ENCODE data around the gene MID1.

DNA sequence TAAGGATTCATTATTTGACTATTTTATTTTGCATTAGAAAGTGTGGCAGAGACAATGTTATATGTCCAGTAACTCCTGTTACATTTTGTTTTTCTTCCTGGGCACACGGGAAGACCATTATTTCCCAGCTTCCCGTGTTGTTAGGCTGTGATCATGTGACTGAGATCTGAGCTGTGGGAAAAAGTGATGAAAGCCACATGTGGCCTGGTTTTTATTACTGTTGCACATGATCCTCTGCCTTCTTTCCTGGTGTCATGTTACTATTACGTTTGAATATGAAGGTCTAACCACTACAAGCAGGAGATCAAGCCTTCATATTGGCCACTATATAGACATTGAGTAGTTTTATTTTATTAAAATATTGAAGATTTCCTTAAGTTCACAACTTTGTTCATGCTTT is 28.2 kb upstream of the MID1 start:
- TF ChIP-seq POLR2A (IDR thresholded peaks at IDR 0.05), result no peak
- TF ChIP-seq, protein P1, sequence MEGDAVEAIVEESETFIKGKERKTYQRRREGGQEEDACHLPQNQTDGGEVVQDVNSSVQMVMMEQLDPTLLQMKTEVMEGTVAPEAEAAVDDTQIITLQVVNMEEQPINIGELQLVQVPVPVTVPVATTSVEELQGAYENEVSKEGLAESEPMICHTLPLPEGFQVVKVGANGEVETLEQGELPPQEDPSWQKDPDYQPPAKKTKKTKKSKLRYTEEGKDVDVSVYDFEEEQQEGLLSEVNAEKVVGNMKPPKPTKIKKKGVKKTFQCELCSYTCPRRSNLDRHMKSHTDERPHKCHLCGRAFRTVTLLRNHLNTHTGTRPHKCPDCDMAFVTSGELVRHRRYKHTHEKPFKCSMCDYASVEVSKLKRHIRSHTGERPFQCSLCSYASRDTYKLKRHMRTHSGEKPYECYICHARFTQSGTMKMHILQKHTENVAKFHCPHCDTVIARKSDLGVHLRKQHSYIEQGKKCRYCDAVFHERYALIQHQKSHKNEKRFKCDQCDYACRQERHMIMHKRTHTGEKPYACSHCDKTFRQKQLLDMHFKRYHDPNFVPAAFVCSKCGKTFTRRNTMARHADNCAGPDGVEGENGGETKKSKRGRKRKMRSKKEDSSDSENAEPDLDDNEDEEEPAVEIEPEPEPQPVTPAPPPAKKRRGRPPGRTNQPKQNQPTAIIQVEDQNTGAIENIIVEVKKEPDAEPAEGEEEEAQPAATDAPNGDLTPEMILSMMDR (IDR thresholded peaks at IDR 0.05), result no peak

Measured in suprapubic skin (tissue), 3 donors.